NCI-H1105 (cell line): Measurements from ENCODE around the gene YIPF3.
"Not testable (repeated sequence)": the region's sequence is repeated elsewhere in the genome, so short reads cannot be mapped to it uniquely, and the experiment has no call there.

ENCODE experiments used
- DNase-seq: peaks from one replicate; lab custom pipeline; 2025; lab: John Stamatoyannopoulos, UW

The YIPF3 gene

GRCh38 chr6:43516697-43517504, at the start of gene YIPF3, which contains the start of gene POLR1C:
YIPF3 (minus strand) TSS chr6:43516926; CDS start chr6:43516807, 119 bp downstream.
POLR1C (plus strand) TSS chr6:43517089; CDS start chr6:43517110, 21 bp downstream.
- DNase-seq, result peak; percentile 99

DNA sequence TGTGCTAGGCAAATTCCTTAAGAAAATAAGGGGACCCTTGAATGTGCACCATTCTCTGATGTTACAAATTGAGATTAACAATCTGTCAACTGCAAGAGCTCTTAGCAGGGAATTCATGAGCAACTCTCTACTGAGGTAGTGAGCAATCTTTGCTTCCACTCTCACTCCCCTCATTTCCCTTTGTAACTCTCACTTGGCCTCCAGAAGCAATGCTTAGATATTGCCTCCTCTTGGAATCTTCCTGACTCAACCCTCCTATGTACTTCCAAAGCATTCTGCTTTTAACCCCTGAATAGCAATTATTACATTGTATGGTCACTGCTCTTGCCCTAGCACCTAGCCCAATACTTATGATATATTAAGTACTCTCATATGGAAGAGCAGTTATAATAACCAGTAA, 42.6 kb upstream of the YIPF3 start:
- no peak for DNase-seq

DNA sequence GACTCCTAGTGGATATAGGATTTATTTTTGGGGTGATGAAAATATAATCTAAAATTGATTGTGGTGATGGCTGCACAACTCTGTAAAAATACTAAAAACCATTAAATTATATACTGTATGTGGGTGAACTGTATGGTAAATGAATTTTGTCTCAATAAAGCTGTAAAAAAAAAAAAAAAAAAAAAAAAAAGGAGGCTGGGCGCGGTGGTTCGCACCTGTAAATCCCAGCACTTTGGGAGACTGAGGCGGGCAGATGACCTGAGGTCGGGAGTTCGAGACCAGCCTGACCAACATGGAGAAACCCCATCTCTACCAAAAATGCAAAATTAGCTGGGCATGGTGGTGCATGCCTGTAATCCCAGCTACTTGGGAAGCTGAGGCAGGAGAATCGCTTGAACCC, 40.9 kb upstream of the YIPF3 start:
- not testable (repeated sequence) for DNase-seq

GRCh38 chr6:43547222-43547621, 30.5 kb upstream of the YIPF3 start:
- no peak for DNase-seq

- DNase-seq, result no peak
These were observed 27.7 kb upstream of the YIPF3 start for GRCh38 chr6:43544461-43544860.

DNA sequence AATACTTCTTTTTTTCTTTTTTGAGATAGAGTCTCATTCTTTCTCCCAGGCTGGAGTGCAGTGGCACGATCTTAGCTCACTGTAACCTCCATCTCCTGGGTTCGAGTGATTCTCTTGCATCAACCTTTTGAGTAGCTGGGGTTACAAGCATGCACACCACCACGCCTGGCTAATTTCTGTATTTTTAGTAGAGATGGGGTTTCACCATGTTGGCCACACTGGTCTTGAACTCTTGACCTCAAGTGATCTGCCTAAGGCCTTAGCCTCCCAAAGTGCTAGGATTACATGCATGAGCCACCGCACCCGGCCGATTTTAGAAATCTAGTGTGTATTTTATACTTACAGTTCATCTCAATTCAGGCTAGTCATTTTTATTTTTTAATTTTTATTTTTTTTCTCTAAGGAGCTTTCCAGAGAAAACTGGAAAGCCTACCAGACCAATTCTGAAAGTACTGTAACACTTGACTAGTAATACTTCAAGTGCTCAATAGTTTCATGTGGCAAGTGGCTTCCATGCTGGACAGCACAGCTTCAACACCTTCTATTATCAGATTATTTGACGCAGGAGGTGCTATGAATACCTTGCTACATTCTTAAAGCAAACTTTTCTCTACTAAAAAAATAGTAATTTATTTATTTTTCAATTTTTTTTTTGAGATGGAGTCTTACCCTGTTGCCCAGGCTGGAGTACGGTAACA, 25.2 kb upstream of the YIPF3 start:
- no peak for DNase-seq

DNA sequence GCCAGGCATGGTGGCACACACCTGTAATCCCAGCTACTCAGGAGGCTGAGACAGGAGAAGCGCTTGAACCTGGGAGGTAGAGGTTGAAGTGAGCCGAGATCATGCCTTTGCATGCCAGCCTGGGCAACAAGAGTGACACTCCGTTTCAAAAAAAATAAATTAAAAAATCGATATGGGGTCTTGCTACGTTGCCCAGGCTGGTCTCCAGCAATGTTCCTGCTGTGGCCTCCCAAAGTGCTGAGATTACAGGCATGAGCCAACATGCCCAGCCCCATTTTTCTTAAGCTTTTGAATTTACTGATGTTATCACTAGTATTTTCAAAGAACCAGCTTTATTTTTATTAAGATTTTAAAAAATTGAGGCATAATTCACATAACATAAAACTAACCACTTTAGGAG, 23.8 kb upstream of the YIPF3 start:
- DNase-seq, result no peak

GRCh38 chr6:43539409-43539808, 22.7 kb upstream of the YIPF3 start:
- DNase-seq, result not testable (repeated sequence)

DNA sequence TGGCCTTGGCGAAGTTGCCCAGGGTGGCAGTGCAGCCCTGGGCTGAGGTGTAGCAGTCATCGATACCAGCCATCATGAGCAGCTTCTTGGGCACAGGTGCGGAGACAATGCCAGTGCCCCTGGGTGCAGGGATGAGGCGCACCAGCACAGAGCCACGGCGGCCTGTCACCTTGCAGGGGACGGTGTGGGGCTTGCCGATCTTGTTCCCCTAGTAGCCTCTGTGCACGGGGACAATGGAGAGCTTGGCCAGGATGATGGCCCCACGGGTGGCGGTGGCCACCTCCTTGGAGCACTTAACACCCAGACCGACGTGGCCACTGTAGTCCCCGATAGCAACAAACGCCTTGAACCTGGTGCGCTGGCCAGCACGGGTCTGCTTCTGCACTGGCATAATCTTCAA, 22.3 kb upstream of the YIPF3 start:
- DNase-seq, result not testable (repeated sequence)

DNA sequence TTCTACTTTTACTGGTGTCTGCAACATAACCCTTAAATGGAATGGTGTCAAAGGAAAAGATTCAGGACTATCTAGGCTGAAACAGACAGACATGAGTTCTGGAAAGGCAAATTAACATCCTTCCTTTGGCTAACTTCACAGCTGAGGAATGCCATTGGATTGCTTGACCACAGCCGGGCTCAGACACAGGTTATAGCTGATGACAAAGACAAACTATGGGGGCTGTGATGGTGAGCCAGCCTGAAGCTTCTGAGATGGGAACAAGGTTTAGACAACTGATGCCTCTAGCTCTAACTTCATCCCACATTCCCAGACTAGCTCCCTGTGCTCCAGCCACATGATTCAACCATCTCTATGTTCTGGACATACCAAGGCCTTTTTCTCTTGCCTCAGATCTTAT, 15.5 kb upstream of the YIPF3 start:
- no peak for DNase-seq

DNA sequence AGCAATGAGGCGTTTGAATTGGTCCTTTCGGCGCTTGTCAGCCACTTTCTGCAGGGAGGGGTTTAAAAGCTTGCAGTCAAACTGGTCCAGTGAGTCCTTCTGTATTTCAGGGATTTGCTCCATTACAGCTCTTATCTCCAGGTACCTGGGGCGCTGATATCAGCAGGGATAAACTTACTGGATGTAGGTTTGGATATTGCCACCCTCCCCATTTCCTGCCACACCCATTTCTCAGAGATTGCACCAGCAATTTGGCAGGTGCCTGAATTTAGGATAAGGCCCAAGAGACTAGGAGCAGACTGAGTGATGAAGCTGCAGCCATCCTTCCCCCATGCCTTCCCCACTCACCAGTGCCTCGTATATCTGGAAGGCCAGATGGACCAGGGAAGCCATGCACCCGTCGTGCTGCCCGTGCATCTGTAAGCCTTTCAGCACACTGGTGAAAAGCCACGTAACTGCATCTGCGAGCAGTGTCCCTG, 7.8 kb upstream of the YIPF3 start:
- no peak for DNase-seq

GRCh38 chr6:43523284-43523683, 6.6 kb upstream of the YIPF3 start:
- no peak for DNase-seq

DNA sequence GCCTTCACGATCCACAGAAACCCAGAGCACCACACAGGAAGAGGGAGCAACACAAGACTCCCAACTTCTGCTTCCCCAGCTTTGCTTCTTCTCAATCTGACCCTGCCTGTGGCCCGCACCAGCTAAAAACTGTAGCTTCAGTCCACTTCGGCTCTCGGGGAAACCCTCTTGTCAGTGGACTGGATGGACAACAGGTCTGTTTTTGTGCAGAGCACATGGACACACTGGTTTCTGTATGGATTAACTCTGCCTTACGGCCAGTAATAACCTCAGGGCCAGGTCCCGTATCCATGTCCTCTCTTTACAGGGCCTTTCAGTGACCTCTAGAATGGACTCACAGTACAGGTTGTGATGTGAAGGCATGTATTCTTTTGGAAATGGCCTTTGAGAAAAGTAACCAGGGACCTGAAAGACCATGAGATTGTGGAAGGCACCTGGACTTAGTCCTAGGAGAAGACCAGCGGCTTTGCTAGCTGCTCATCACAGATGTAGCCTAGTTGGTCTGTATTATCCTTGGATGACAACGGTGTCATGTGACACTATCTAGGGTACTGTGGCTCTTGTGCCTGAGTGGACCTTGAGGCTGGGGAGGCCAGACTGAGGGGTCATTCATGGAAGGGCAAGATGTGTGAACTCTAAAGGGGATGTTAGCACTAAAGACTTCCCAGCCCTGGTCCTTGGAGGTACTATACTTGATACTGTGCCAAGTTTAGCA, 6.0 kb upstream of the YIPF3 start:
- DNase-seq, result no peak

DNA sequence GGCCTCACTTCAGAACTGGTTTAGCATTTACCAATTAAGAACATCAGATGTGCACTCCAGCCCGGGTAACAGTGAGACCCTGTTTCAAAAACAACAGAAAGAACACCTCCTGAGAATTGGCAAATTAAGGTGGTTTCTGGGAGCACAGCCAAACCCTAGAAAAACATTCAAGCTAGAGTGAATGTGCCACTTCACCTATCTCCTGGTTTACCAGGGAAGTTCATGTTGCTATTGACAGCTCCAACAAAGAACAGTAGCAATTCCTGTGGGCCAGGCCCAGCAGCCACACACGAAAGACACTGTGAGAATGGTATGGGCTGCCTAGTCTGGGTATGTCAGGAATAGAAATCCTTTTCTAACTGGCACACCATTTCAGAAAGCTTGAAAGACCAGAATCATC, 5.1 kb upstream of the YIPF3 start:
- DNase-seq, result peak; percentile 9

DNA sequence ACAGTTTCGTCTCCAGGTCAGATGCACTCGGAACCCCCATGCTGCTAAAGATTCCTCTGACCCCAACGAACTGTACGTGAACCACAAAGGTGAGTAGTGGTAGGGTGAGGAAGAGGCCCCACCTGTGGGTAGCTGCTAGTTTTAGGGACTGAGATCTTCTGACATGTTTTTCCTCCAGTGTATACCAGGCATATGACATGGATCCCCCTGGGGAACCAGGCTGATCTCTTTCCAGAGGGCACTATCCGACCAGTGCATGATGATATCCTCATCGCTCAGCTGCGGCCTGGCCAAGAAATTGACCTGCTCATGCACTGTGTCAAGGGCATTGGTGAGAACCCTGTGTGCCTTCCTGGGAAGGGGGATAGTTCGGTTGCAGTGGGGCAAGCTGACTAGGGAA, 3.4 kb upstream of the YIPF3 start:
- DNase-seq, result no peak

GRCh38 chr6:43517505-43518357, 1.0 kb upstream of the YIPF3 start:
- DNase-seq, result no peak

DNA sequence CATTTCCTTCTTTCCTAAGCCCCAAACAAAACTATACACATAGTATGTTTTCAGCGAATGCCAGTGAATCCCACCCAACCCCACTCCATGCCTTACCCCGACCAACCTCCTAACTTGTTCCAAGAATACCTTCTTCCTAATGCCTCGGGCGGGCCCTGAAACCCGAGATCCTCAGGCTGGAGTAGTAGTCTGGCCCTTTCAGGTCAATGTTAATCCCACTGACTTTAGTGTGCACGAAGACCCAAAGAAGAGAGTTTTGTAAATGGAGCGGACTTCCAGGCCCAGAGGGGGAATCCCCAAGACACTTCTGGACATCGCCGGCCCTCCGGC, 394 bp downstream of the YIPF3 start:
- no peak for DNase-seq

DNA sequence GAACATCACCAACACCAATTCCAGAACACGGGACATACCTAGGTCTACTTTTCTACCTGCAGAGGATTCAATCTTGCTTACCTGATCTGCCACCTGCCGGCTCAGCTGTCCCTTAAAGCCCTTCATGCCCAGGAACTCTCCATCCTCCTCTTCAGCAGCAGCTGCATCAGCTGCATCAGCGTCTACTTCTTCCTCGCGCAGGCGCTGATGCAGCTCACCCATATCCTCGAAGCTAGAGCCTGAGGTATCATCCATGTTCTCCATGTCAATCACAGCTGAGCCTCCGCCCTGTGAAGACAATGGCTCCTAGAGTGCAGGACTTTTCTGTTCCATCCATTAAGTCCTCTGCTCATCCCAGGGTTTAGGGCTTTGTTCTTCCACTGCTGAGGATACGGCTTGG, 918 bp downstream of the YIPF3 start:
- no peak for DNase-seq

DNA sequence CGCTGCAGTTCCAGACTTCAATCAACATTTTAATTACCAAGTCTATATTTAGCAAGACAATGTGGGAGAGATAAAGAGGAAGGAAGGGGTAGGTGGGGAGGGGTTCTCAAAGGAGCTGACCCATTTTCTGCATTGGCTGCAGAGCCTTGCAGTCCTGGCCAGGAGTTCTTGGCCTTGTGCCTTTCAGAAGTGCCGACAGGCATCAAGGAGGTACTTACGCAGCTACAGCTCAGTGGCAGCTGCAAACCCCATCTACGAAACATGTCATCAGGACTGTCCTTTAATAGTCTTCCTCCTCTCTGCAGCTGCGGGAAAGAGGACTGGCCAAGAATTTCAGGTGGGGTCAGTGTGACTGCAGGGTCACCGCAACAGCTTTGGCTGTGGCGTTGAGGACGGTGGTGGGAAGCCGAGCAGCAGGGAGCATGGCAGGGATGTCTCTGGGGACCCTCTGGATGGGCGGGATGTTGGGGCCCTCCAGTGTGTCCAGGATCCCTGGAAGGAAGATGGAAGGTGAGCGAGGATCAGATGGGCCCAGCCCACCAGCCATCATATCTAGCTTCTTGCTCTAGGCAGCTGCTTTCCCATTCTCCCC, 4.8 kb downstream of the YIPF3 start:
- DNase-seq, result no peak

GRCh38 chr6:43510827-43511163, 5.9 kb downstream of the YIPF3 start:
- DNase-seq, result peak; percentile 64

- peak; percentile 86 for DNase-seq
These were observed 6.5 kb downstream of the YIPF3 start, which contains the start of gene LRRC73 for GRCh38 chr6:43509984-43510826. LRRC73 (minus strand) TSS chr6:43510346; CDS start chr6:43509785, 561 bp downstream.
